Adrenal gland (tissue), 12 donors: ENCODE results near the gene RUNX3. TPM values are rescaled to one million over a fixed set of nuclear protein-coding genes. Genes with fewer than 3 reads are reported as not detected.

Source experiments
- DNase-seq, 7 donors: peaks; one replicate each; pipeline ENCODE4 v3.0.0-alpha.2; 2019 to 2020
- H3K27ac ChIP-seq, 5 donors: fragments of 200-600 bp; sonication (generic) in 4 of 5; 1 replicate in 3 of 5; 2 replicates in 2 of 5; pipeline versions ENCODE4 v1.5.1 to v1.8.0; 2016 to 2020; ENCODE audit warnings: mild to moderate bottlenecking in 1 of 5
- H3K27me3 ChIP-seq: fragments of 200-600 bp; 2 replicates; pipeline ENCODE4 v1.8.0; 2021
- H3K36me3 ChIP-seq, 2 donors: fragments of 200-600 bp; replicated peaks in 1 of 2; 1 replicate in 1 of 2; 2 replicates in 1 of 2; pipeline versions ENCODE4 v1.5.1 to v1.8.0; 2018 to 2022
- H3K4me1 ChIP-seq, 2 donors: fragments of 200-600 bp; replicated peaks in 1 of 2; 1 replicate in 1 of 2; 2 replicates in 1 of 2; pipeline versions ENCODE4 v1.5.1 to v1.8.0; 2018 to 2021
- H3K4me3 ChIP-seq, 4 donors: fragments of 200-600 bp; sonication (generic) in 3 of 4; one replicate each; pipeline ENCODE4 v1.5.1; 2016 to 2018
- H3K9me3 ChIP-seq, 3 donors: fragments of 200-600 bp; sonication (generic) in 1 of 3; replicated peaks in 1 of 3; 1 replicate in 2 of 3; 2 replicates in 1 of 3; pipeline versions ENCODE4 v1.5.1 to v1.8.0; 2016 to 2021
- POLR2A ChIP-seq, 2 donors: fragments of 450-650 bp; IDR thresholded peaks; one replicate each; pipeline ENCODE4 v1.6.1; 2017; ENCODE audit warnings: antibody characterized with exemption in 2 of 2, mild to moderate bottlenecking in 2 of 2, moderate library complexity in 1 of 2
- WGBS, 4 donors: extraction: QIAGEN DNeasy Blood & Tissue Kit in 2 of 4; methylation state at CpG; one replicate each; pipeline versions ENCODE4 v1.1.5 to v1.1.7; 2013 to 2017; 5-methylcytosine and 5-hydroxymethylcytosine counted together
- intact Hi-C, 2 donors: fragments of 100-400 bp; cut with DNase I; formaldehyde crosslinking; loops; one replicate each; pipeline versions ENCODE4 v1.14.1 to v1.15.0; 2022 to 2023
- polyA plus RNA-seq, 3 donors: library from polyadenylated mRNA; stranded (reverse); fragments of 200-250 nt in 2 of 3; fragments of 350-450 nt in 1 of 3; fragmentation: Illumina TruSeq in 1 of 3; extraction: RNeasy Lipid Tissue Mini Kit (QIAGEN cat#74804) in 1 of 3; gene quantifications; one replicate each; pipeline ENCODE4 v1.2.3, GENCODE V29; 2013 to 2014
- total RNA-seq, 9 donors: library from RNA; depleted of rRNA in 4 of 9; stranded (reverse); fragments of >200 nt in 4 of 9; fragments of 120-200 nt in 1 of 9; fragmentation: NEBNext Ultra II Directional in 1 of 9; extraction: Animal tissue kit (Norgen Biotek cat#: 25700) in 1 of 9; gene quantifications; one replicate each; pipeline versions ENCODE4 v1.1.0 to v1.2.4, GENCODE V29; 2013 to 2023
- TF ChIP-seq, protein P1 (sequence below), 6 experiments: fragments of 450-650 bp in 4 of 6; fragments of 200-600 bp in 2 of 6; sonication (generic) in 1 of 6; IDR thresholded peaks; 1 replicate in 5 of 6; 2 replicates in 1 of 6; pipeline versions ENCODE4 v1.5.1 to v1.8.0; 2016 to 2021; ENCODE audit warnings: antibody characterized with exemption in 6 of 6, mild to moderate bottlenecking in 2 of 6, moderate library complexity in 1 of 6
- donor health status: healthy with polysubstance abuse.
- donor health status: Bipolar disorder and iron deficiency.
- donor health status: DM: yes; HTN: yes; CAD: no.
- donor health status: DM: no; HTN: no; CAD: no.
- donor health status: DM: no; HTN: no; CAD: no.
- donor health status: DM: yes; HTN: yes; CAD: no.

The RUNX3 gene
- total and polyA plus RNA-seq, 12 donors, result 0.06 to 7.5 (median 2.7) TPM

DNA sequence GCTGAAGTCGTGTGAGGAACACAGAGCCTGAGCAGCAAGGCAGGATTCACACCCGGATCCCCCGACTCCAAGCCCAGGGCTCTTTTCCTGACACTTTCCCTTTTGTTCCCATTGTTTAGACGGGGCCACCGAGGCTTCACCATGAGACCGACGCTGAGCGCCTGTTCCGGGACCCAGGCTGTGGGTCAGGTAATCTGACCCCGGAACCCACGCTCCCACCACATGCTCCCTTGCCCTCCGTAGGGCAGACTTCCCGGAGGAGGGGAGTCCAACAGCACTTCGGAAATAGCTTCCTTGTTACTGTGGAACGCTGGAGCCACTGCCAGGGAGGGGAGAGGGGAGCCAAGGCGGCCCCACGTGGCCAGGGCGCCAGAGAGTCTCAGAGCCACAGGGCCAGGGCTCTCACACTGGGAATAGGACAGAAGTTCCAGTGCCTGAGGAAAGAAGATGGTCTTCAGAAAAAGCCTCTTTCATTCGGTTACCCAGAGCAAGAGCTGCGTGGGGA, 18.4 kb downstream of the RUNX3 start:
- H3K27ac ChIP-seq, result no peak overlapping the region

DNA sequence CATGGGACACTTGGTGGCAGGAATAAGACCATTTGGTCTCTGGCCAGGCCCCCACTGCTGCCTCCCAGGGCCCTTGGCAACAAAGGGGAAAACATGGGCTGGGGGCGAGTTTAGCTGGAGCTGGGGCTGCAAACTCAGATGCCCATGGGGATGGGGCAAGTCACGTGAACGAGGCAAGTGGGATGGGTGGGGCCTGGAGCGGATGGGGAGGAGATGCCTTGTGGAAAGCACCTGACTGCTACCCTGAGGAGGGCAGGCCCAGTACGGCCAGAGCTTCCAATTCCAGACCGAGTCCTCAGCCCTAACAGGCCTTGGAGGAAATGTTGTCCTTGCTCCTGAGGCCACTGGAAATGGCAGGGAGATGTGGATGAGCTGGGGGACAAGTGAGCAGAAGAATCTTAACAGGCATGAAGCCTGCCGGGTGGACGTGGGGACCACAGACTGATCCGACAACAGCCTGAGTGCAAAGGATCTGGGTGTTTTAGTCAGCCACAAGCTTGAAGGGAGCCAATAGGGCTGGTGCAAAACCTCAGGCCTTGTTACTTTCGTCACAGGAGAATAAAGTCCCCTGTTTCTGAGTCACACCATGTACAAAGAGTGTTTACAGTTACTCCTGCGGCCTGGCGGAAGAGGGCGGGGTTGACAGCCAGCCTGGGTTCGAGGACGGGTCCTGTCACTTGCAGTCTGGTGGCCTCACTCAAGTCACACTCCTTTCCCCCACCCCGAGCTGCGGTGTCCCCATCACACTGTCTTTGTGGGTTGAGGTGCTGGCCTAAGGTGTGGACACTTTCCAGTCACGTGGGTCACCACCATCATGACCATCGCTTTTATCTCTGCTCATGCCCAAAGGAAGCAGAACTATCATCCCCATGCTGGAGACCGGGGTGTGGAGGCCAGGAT, 19.1 kb downstream of the RUNX3 start:
- H3K4me1 ChIP-seq, result no peaks in the 10 kb centered on the region
- H3K27ac ChIP-seq, result peak overlapping the region in 1 of 5 donors; percentile 16
- TF ChIP-seq POLR2A (IDR thresholded peaks at IDR 0.05), result no peak
- TF ChIP-seq, protein P1, sequence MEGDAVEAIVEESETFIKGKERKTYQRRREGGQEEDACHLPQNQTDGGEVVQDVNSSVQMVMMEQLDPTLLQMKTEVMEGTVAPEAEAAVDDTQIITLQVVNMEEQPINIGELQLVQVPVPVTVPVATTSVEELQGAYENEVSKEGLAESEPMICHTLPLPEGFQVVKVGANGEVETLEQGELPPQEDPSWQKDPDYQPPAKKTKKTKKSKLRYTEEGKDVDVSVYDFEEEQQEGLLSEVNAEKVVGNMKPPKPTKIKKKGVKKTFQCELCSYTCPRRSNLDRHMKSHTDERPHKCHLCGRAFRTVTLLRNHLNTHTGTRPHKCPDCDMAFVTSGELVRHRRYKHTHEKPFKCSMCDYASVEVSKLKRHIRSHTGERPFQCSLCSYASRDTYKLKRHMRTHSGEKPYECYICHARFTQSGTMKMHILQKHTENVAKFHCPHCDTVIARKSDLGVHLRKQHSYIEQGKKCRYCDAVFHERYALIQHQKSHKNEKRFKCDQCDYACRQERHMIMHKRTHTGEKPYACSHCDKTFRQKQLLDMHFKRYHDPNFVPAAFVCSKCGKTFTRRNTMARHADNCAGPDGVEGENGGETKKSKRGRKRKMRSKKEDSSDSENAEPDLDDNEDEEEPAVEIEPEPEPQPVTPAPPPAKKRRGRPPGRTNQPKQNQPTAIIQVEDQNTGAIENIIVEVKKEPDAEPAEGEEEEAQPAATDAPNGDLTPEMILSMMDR (IDR thresholded peaks at IDR 0.05), result no peak
- H3K36me3 ChIP-seq, result no peaks in the 10 kb centered on the region
- H3K9me3 ChIP-seq, result no peaks in the 10 kb centered on the region
- H3K27me3 ChIP-seq, result no peaks in the 10 kb centered on the region
- no peak for DNase-seq
- 85 to 92% (median 89%) methylated on average over 17 to 20 of the region's 20 CpGs for WGBS, 4 donors
- no peak overlapping the region for H3K4me3 ChIP-seq
- intact Hi-C loops, result no loop called here

More for the DNA sequence above, 18.4 kb downstream of the RUNX3 start:
- no peak overlapping the region for H3K4me3 ChIP-seq
- no peak for DNase-seq
- H3K4me1 ChIP-seq, result no peaks in the 10 kb centered on the region
- no peaks in the 10 kb centered on the region for H3K27me3 ChIP-seq
- 84 to 88% (median 87%) methylated on average over 15 to 20 of the region's 20 CpGs for WGBS, 4 donors
- TF ChIP-seq, protein P1 (IDR thresholded peaks at IDR 0.05), result no peak
- H3K36me3 ChIP-seq, result no peaks in the 10 kb centered on the region
- intact Hi-C loops, result no loop called here
- no peaks in the 10 kb centered on the region for H3K9me3 ChIP-seq

DNA sequence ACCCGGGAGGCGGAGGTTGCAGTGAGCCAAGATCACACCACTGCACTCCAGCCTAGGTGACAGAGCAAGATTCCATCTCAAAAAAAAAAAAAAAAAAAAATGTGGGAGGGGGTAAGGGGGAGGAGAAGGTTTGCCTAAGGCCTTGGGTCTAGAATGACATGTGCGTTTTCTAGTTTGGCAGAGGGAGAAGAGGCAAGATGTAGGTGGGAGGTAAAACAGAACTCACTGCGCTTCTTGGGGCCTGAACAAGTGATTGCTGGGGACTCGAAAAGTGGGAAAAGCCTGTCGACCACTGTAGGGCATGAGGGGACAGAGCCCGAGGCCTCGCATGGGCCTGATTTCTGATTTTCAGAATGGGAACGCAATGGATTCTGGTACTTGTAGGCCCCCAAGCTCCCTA, 19.9 kb downstream of the RUNX3 start:
- no peak overlapping the region for H3K4me3 ChIP-seq
- H3K27me3 ChIP-seq, result no peaks in the 10 kb centered on the region
- intact Hi-C loops, result no loop called here
- no peaks in the 10 kb centered on the region for H3K9me3 ChIP-seq
- no peak overlapping the region for H3K27ac ChIP-seq
- no peak for TF ChIP-seq POLR2A (IDR thresholded peaks at IDR 0.05)
- TF ChIP-seq, protein P1 (IDR thresholded peaks at IDR 0.05), result no peak
- no peaks in the 10 kb centered on the region for H3K4me1 ChIP-seq
- DNase-seq, result no peak
- H3K36me3 ChIP-seq, result no peaks in the 10 kb centered on the region
- WGBS, 4 donors, result 90 to 96% (median 95%) methylated on average over 9 of the region's 9 CpGs

DNA sequence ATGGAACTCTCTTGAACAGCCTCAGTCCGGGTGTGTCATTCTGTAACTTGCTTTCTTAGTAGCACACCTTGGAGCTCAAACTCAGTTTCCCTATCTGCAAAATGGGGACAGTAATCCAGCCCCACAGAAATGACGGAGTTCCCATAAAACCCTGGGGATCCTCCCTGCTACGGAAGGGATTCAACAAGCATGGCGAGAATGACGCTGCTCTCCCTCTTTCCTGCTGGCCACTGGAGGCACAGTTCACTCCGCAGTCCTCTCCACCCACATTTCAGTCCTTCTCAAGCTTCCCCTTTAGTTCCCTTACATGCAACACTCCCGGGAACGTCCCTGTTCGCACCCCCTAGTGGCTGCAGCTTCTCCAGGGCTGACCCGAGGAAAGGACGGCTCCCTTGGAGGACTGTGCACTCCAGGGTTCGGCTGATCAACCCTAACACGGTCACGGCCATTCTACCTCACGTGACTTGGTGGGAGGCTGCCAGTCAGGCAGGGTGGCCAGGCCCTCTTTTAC, 20.6 kb downstream of the RUNX3 start:
- Histone ChIP-seq H3K27me3 (no peaks in the 10 kb centered on the region), H3K9me3 (no peaks in the 10 kb centered on the region), H3K27ac (no peak overlapping the region), H3K4me3 (no peak overlapping the region), H3K36me3 (no peaks in the 10 kb centered on the region), H3K4me1 (no peaks in the 10 kb centered on the region)
- no peak for TF ChIP-seq POLR2A (IDR thresholded peaks at IDR 0.05)
- TF ChIP-seq, protein P1 (IDR thresholded peaks at IDR 0.05), result peak; percentile 26 to 58 (median 46)
- intact Hi-C loops, result no loop called here
- WGBS, 4 donors, result 26 to 35% (median 29%) methylated on average over 9 to 15 of the region's 15 CpGs
- DNase-seq, result peak; percentile 39 to 71 (median 67)
